K562 (cell line): ENCODE measurements around the gene EML3. TPM values are rescaled to one million over a fixed set of nuclear protein-coding genes. Genes with fewer than 3 reads are reported as not detected.

Experiments used
- CCNT2 ChIP-seq: IDR thresholded peaks from 2 replicates; pipeline ENCODE4 v1.6.1; 2011; ENCODE audit warnings: borderline replicate concordance, low read depth, mild to moderate bottlenecking, moderate library complexity, mixed read lengths, low read length; ENCODE audit not compliant: insufficient read length; ENCODE audit errors: extremely low read depth
- MBD2 ChIP-seq: sonication (generic); IDR thresholded peaks from 2 replicates; pipeline ENCODE4 v1.6.1; 2016; ENCODE audit warnings: low read depth, borderline replicate concordance
- NFYB ChIP-seq: IDR thresholded peaks from 2 replicates; pipeline ENCODE4 v1.6.1; 2011; ENCODE audit warnings: mild to moderate bottlenecking, moderate library complexity; ENCODE audit not compliant: insufficient read length; ENCODE audit errors: extremely low read depth
- NONO ChIP-seq, 2 experiments: fragments of 200-400 bp in 1 of 2; fragments of 450-650 bp in 1 of 2; formaldehyde crosslinking in 1 of 2; IDR thresholded peaks; 2 replicates each; pipeline ENCODE4 v1.6.1; 2017; ENCODE audit warnings: low read depth in 2 of 2, mild to moderate bottlenecking in 2 of 2, moderate library complexity in 2 of 2, low read length in 1 of 2
- SETDB1 ChIP-seq: IDR thresholded peaks from one replicate; pipeline ENCODE4 v1.6.1; 2012; ENCODE audit warnings: low read length, control low read depth, inconsistent platforms
- SP1 ChIP-seq: sonication (generic); formaldehyde crosslinking; IDR thresholded peaks from 2 replicates; pipeline ENCODE4 v1.8.1; 2022; ENCODE audit warnings: mild to moderate bottlenecking, missing genetic modification reagents
- ZNF133 ChIP-seq: fragments of 250-450 bp; sonication (Bioruptor Pico); IDR thresholded peaks from 2 replicates; pipeline ENCODE4 v1.4.0; 2020; ENCODE audit warnings: mild to moderate bottlenecking
- ZNF134 ChIP-seq: fragments of 250-450 bp; sonication (Bioruptor Pico); conservative IDR thresholded peaks from 2 replicates; pipeline ENCODE4 v1.4.0; 2020
- ZNF57 ChIP-seq: fragments of 450-650 bp; formaldehyde crosslinking; IDR thresholded peaks from 2 replicates; pipeline ENCODE4 v1.4.0; 2020; ENCODE audit warnings: mild to moderate bottlenecking, moderate library complexity
- ZNF589 ChIP-seq: fragments of 200-800 bp; sonication (Bioruptor generic); IDR thresholded peaks from 2 replicates; pipeline ENCODE4 v1.6.1; 2016; ENCODE audit warnings: low read depth, missing genetic modification characterization, missing compliant biosample characterization
- polyA plus RNA-seq, 8 experiments: library from polyadenylated mRNA; depleted of rRNA in 4 of 8; stranded (reverse) in 5 of 8; unstranded in 3 of 8; fragments of >200 nt; fragmentation: Nextera tagmentation in 2 of 8; fragmentation: Illumina TruSeq in 1 of 8; extraction: Ambion mirVana in 2 of 8; extraction: Trizol in 1 of 8; gene quantifications; 2 replicates each; pipeline versions ENCODE4 v1.2.1 to v1.2.3, GENCODE V29; 2011 to 2014; ENCODE audit warnings: inconsistent platforms in 1 of 8, missing spikeins in 1 of 8
- total RNA-seq, 7 experiments: library from RNA; depleted of rRNA in 6 of 7; stranded (reverse); fragments of >200 nt in 6 of 7; fragmentation: Illumina TruSeq in 2 of 7; extraction: Trizol in 2 of 7; gene quantifications; 2 replicates each; pipeline versions ENCODE4 v1.2.1 to v1.2.3, GENCODE V29; 2011 to 2021; ENCODE audit warnings: low replicate concordance in 1 of 7
- TF ChIP-seq, protein P1 (sequence below): sonication (generic); IDR thresholded peaks from 2 replicates; pipeline ENCODE4 v1.6.1; 2016
- TF ChIP-seq, protein P2 (sequence below): sonication (generic); formaldehyde crosslinking; IDR thresholded peaks from 2 replicates; pipeline ENCODE4 v1.9.0; 2022; ENCODE audit warnings: mild to moderate bottlenecking, missing genetic modification reagents
- TF ChIP-seq, protein P3 (sequence below): fragments of 450-650 bp; formaldehyde crosslinking; IDR thresholded peaks from 2 replicates; pipeline ENCODE4 v1.4.0; 2022; ENCODE audit warnings: missing genetic modification characterization

EML3 gene
- total and polyA plus RNA-seq, 9 of the 15 experiments (the other 6 are each of a cell fraction or from before 2014, with no cell fraction given), result 0.32 to 90.5 (median 26.4) TPM

DNA sequence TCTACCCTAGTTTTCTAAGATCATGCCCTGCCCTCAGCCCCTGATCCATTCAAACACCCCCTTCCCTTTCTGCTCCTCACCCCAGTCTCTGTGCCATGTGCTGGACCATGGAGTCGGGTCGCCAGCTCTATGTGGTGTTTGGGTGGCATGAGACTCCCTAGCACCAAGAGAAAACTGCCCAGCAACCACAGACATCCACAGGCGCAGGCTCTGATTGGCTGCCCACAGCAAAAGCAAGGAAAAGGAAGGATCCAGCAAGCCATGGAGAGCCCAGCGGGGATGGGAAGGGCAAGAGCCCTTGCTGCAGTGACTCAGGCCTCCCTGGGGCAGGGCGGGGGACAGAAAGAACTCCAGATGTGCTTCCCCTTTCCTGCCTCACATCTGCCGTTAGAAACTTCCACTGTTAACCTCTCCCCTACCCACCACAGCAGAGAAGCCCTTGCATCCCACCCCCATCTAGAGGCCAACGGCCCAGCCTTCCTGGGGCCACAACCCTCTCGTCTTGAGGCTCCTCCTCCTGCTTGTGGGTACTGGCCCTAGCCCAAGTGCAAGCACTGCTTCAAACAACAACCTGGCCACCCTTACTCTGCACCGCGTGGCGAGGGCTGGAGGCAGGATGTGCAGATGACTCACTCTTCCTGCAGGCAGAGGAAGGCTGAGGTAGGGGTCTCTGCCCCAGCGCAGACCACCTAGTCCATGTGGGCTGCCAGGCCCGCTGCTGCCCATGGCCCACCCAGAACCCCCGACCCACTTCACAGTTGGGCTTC, 56.3 kb downstream of the EML3 start (continued):
- TF ChIP-seq ZNF589 (CRISPR knock-in tag) (peak; percentile 55; the same call in 1 of the 2 replicates), NONO (IDR thresholded peaks at IDR 0.05; ENCODE audit: low read depth in 2 of 2, low read length in 1 of 2) (0 out of 4 replicates have a peak, but pooled peaks of 1 of the 2 experiments have one; percentile 41), MBD2 (peak; percentile 18; the same call in 1 of the 2 replicates), ZNF57 (CRISPR knock-in tag) (peak; percentile 80; the same call in 1 of the 2 replicates), ZNF133 (CRISPR knock-in tag) (no peak), ZNF134 (CRISPR knock-in tag) (0 out of 2 replicates have a peak, but pooled peaks have one; percentile 31), CCNT2 (peak; percentile 19), SP1 (CRISPR knock-in tag) (0 out of 2 replicates have a peak, but pooled peaks have one; percentile 43), SETDB1 (no peak), NFYB (peak; percentile 35)
- TF ChIP-seq, protein P1, sequence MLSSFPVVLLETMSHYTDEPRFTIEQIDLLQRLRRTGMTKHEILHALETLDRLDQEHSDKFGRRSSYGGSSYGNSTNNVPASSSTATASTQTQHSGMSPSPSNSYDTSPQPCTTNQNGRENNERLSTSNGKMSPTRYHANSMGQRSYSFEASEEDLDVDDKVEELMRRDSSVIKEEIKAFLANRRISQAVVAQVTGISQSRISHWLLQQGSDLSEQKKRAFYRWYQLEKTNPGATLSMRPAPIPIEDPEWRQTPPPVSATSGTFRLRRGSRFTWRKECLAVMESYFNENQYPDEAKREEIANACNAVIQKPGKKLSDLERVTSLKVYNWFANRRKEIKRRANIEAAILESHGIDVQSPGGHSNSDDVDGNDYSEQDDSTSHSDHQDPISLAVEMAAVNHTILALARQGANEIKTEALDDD, result peak; percentile 25; the same call in 1 of the 2 replicates
- TF ChIP-seq, protein P2, sequence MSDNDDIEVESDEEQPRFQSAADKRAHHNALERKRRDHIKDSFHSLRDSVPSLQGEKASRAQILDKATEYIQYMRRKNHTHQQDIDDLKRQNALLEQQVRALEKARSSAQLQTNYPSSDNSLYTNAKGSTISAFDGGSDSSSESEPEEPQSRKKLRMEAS (CRISPR knock-in tag), result peak; percentile 86
- TF ChIP-seq, protein P3, sequence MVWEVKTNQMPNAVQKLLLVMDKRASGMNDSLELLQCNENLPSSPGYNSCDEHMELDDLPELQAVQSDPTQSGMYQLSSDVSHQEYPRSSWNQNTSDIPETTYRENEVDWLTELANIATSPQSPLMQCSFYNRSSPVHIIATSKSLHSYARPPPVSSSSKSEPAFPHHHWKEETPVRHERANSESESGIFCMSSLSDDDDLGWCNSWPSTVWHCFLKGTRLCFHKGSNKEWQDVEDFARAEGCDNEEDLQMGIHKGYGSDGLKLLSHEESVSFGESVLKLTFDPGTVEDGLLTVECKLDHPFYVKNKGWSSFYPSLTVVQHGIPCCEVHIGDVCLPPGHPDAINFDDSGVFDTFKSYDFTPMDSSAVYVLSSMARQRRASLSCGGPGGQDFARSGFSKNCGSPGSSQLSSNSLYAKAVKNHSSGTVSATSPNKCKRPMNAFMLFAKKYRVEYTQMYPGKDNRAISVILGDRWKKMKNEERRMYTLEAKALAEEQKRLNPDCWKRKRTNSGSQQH, result 0 out of 2 replicates have a peak, but pooled peaks have one; percentile 46
